OCI-LY3 (cell line): ENCODE data around the gene TMCC1.

Experiments used
- EZH2phosphoT487 ChIP-seq: fragments of 200-600 bp; shearing (Covaris generic); IDR thresholded peaks from 2 replicates; pipeline ENCODE4 v1.6.1; 2018; ENCODE audit warnings: antibody characterized with exemption, mixed run types, low read depth
- TF ChIP-seq, protein P1 (sequence below): fragments of 200-600, 300-600 bp; sonication (generic); IDR thresholded peaks from 2 replicates; pipeline ENCODE4 v1.5.1; 2014; ENCODE audit warnings: antibody characterized with exemption, low read length, low read depth

DNA sequence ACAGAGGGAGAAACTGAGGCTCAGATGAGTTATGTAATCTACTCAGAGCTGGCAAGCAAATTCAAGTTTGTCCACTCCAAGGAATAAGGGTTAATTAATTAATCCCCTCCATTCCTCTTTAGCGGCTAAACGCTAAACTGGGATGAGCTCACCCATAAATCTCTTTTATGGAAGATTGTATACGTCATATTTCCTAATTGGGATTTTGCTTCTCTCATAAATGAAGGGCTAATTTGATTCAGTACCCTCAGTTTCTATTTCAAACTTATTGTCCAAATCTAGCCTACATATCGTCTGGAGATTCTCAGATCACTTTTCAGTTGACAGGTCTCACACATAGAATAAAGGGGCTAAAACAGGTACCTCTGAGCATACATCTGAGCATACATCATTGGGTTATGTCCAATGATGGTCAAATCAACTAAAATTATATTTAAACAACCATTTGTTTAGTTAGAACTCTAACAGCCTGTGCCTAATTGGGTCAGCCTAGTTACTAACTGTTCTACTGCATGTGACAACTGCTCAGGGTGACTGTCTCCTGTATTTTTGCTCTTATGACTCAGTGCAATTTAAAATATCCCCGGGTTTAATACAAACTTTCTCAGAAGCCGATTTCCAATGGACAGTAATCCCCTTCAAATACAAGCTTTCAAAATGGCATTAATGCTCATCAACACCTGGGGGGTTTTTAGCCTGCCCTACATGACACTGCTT is 229.4 kb downstream of the TMCC1 start:
- TF ChIP-seq, protein P1, sequence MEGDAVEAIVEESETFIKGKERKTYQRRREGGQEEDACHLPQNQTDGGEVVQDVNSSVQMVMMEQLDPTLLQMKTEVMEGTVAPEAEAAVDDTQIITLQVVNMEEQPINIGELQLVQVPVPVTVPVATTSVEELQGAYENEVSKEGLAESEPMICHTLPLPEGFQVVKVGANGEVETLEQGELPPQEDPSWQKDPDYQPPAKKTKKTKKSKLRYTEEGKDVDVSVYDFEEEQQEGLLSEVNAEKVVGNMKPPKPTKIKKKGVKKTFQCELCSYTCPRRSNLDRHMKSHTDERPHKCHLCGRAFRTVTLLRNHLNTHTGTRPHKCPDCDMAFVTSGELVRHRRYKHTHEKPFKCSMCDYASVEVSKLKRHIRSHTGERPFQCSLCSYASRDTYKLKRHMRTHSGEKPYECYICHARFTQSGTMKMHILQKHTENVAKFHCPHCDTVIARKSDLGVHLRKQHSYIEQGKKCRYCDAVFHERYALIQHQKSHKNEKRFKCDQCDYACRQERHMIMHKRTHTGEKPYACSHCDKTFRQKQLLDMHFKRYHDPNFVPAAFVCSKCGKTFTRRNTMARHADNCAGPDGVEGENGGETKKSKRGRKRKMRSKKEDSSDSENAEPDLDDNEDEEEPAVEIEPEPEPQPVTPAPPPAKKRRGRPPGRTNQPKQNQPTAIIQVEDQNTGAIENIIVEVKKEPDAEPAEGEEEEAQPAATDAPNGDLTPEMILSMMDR = no peak
- TF ChIP-seq EZH2phosphoT487 = no peak
